GM19240 (cell line): Measurements from ENCODE around the gene HRG.

Experiments
- DNase-seq: peaks from one replicate; pipeline ENCODE4 v3.0.0; 2011; ENCODE audit warnings: low spot score; ENCODE audit not compliant: insufficient read length

HRG gene

DNA sequence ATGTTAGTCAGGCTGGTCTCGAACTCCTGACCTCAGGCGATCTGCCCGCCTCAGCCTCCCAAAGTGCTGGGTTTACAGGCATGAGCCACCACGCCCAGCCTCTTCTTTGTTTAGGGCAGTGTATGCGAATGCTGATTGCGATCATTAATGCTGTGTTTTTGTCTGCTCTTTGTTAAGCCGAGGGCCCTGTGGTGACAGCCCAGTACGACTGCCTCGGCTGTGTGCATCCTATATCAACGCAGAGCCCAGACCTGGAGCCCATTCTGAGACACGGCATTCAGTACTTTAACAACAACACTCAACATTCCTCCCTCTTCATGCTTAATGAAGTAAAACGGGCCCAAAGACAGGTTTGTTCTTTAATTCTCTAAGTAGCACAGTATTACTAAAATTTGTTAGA is 59.1 kb downstream of the HRG start:
- no peak for DNase-seq
